ENCODE measurements around the gene CAMK1D. TPM values are rescaled to one million over a fixed set of nuclear protein-coding genes. Genes with fewer than 3 reads are reported as not detected.

CAMK1D gene
- total RNA-seq, 3 donors from 2014 or later, result 4.4 to 17.3 (median 5.2) TPM

GRCh38 chr10:12416344-12417050 is 67.2 kb downstream of the CAMK1D start:
- H3K27ac ChIP-seq, result no peak overlapping the region
- DNase-seq (ENCODE audit: low spot score in 2 of 2), result no peak
- H3K27me3 ChIP-seq, result no peaks in the 10 kb centered on the region
- no peaks in the 10 kb centered on the region for H3K9me3 ChIP-seq
- TF ChIP-seq POLR2A (IDR thresholded peaks at IDR 0.05) (no peak), CTCF (IDR thresholded peaks at IDR 0.05) (no peak), POLR2AphosphoS5 (IDR thresholded peaks at IDR 0.05) (no peak)
- H3K36me3 ChIP-seq, result no peaks in the 10 kb centered on the region
- intact Hi-C loops (cut with DNase I; ENCODE audit: low total_unique reads), result no loop called here
- no peak overlapping the region for H3K4me3 ChIP-seq
- H3K4me1 ChIP-seq, result no peaks in the 10 kb centered on the region

GRCh38 chr10:12417331-12417730 is 68.0 kb downstream of the CAMK1D start:
- TF ChIP-seq CTCF (IDR thresholded peaks at IDR 0.05) (no peak), POLR2A (IDR thresholded peaks at IDR 0.05) (no peak), POLR2AphosphoS5 (IDR thresholded peaks at IDR 0.05) (no peak)
- intact Hi-C loops (cut with DNase I; ENCODE audit: low total_unique reads), result no loop called here
- Histone ChIP-seq H3K4me1 (no peaks in the 10 kb centered on the region), H3K27ac (no peak overlapping the region), H3K4me3 (no peak overlapping the region), H3K27me3 (no peaks in the 10 kb centered on the region), H3K36me3 (no peaks in the 10 kb centered on the region), H3K9me3 (no peaks in the 10 kb centered on the region)
- DNase-seq (ENCODE audit: low spot score in 2 of 2), result no peak

GRCh38 chr10:12418000-12418399 is 68.7 kb downstream of the CAMK1D start:
- no peak overlapping the region for H3K4me3 ChIP-seq
- no peak for DNase-seq (ENCODE audit: low spot score in 2 of 2)
- intact Hi-C loops (cut with DNase I; ENCODE audit: low total_unique reads), result no loop called here
- no peak overlapping the region for H3K27ac ChIP-seq
- H3K36me3 ChIP-seq, result no peaks in the 10 kb centered on the region
- H3K9me3 ChIP-seq, result no peaks in the 10 kb centered on the region
- no peaks in the 10 kb centered on the region for H3K27me3 ChIP-seq
- TF ChIP-seq POLR2A (IDR thresholded peaks at IDR 0.05) (no peak), POLR2AphosphoS5 (IDR thresholded peaks at IDR 0.05) (peak in 1 of 3 donors; percentile 79)
- no peaks in the 10 kb centered on the region for H3K4me1 ChIP-seq

- H3K4me3 ChIP-seq, result no peak overlapping the region
- TF ChIP-seq POLR2AphosphoS5 (IDR thresholded peaks at IDR 0.05), result no peak
- no peak for TF ChIP-seq POLR2A (IDR thresholded peaks at IDR 0.05)
- TF ChIP-seq CTCF (IDR thresholded peaks at IDR 0.05), result no peak
- no peaks in the 10 kb centered on the region for H3K9me3 ChIP-seq
- H3K36me3 ChIP-seq, result no peaks in the 10 kb centered on the region
- H3K27ac ChIP-seq, result no peak overlapping the region
- H3K27me3 ChIP-seq, result no peaks in the 10 kb centered on the region
- intact Hi-C loops (cut with DNase I; ENCODE audit: low total_unique reads), result no loop called here
- H3K4me1 ChIP-seq, result no peaks in the 10 kb centered on the region
- no peak for DNase-seq (ENCODE audit: low spot score in 2 of 2)
Observed at GRCh38 chr10:12418725-12419261, 69.4 kb downstream of the CAMK1D start.

- Histone ChIP-seq H3K4me3 (no peak overlapping the region), H3K27ac (no peak overlapping the region), H3K4me1 (no peaks in the 10 kb centered on the region), H3K27me3 (no peaks in the 10 kb centered on the region), H3K9me3 (no peaks in the 10 kb centered on the region), H3K36me3 (no peaks in the 10 kb centered on the region)
- intact Hi-C loops (cut with DNase I; ENCODE audit: low total_unique reads), result no loop called here
- no peak for DNase-seq (ENCODE audit: low spot score in 2 of 2)
- TF ChIP-seq POLR2AphosphoS5 (IDR thresholded peaks at IDR 0.05), result no peak
- no peak for TF ChIP-seq CTCF (IDR thresholded peaks at IDR 0.05)
- no peak for TF ChIP-seq POLR2A (IDR thresholded peaks at IDR 0.05)
Observed at GRCh38 chr10:12419262-12419847, 70.0 kb downstream of the CAMK1D start.

Measured in breast epithelium (tissue), 4 donors.